ENCODE data around the gene CAV1. TPM values are rescaled to one million over a fixed set of nuclear protein-coding genes. Genes with fewer than 3 reads are reported as not detected.

Gene CAV1
- total RNA-seq, 2 experiments from 2014 or later, result not detected

DNA sequence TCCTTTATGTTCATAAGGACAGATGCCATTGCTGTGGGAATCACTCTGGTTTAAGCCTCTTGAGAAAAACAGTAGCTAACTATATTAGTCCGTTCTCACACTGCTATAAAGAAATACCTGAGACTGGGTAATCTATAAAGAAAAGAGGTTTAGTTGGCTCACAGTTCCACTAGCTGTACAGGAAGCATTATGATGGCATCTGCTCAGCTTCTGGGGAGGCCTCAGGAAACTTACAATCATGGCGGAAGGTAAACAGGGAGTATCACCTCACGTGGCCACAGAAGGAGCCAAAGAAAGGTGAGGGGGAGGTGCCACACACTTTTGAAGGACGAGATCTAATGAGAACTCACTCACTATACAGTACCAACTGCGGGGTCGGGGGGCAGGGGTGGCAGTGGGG is 28.2 kb upstream of the CAV1 start:
- no peaks in the 10 kb centered on the region for H3K9me3 Mint-ChIP-seq
- peaks cover 54% of the 10 kb centered on the region for H3K27me3 Mint-ChIP-seq
- no peak for DNase-seq
- POLR2A ChIA-PET, result no interaction called here
- CTCF ChIA-PET, result interaction anchor here (2.6 kb wide), 1 partner anchor 29 kb away, joined by 6 read pairs; no protein-coding TSS in a partner anchor
- H3K36me3 Mint-ChIP-seq (ENCODE audit: low read depth), result no peaks in the 10 kb centered on the region
- no peak overlapping the region for H3K4me3 Mint-ChIP-seq
- H3K27ac Mint-ChIP-seq, result no peak overlapping the region
- peaks cover 12% of the 10 kb centered on the region for H3K4me1 Mint-ChIP-seq

DNA sequence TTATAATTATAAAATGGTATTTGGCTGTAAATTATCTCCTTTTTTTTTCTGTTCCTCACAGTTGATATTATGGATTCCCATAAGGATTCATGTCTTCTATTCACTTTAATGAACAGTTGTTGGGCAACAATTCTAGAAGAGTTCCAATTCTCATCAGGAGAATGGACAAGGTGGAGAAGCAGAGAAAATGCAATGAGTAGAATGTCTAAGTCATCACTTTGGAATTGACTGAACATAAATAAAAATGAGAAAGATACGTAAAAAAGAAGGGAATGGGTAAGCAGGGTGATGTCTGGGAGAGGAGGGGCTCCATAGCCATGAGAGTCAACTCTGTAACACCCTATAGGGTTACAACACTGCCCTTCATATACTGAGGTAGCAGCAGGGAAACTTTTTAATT is 27.1 kb upstream of the CAV1 start:
- DNase-seq, result no peak
- CTCF ChIA-PET, result interaction anchor here (0.9 kb wide), 1 partner anchor 8 kb away, joined by 3 read pairs; no protein-coding TSS in a partner anchor
- H3K4me3 Mint-ChIP-seq, result no peak overlapping the region
- no peaks in the 10 kb centered on the region for H3K9me3 Mint-ChIP-seq
- no peak overlapping the region for H3K27ac Mint-ChIP-seq
- POLR2A ChIA-PET, result no interaction called here
- H3K4me1 Mint-ChIP-seq, result peaks cover 12% of the 10 kb centered on the region
- peaks cover 52% of the 10 kb centered on the region for H3K27me3 Mint-ChIP-seq
- no peaks in the 10 kb centered on the region for H3K36me3 Mint-ChIP-seq (ENCODE audit: low read depth)

DNA sequence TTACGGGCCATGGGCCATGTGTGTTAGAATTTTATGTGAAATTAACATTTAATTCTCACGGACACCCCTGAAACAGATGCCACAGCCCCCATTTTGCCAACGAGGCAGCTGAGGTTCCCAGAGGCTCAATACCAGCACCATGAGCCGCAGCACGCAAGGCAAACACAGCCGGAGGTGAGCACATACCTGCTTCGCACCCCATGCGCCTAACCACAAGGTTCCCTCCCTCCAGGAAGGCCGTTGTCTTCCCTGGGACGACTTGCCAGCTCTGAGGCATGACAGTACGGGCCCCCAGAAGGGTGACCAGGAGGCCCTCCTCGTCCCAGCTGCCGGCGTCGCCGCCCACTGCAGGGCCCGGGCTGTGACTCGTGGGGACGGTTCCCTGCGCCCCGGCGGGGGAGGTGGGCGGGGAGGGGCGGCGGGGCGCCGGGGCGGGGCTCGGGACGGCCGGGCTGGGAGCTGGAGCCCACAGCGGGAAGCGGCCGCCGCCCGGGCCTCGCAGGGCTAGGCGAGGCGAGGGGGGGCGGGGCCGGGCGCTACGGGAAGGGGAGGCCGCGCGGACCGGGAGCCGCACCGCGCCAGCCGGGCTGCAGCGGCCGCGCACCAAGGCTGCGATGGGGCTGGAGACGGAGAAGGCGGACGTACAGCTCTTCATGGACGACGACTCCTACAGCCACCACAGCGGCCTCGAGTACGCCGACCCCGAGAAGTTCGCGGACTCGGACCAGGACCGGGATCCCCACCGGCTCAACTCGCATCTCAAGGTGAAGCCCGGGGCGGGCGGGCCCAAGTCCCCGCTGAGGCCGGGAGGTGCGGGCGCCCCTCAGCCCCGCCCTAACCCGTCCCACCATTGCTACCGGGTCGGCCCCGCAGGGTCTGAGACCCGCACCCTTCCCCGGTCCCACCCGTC is 25.4 kb upstream of the CAV1 start, which contains the start of gene CAV2:
Gene CAV2 (plus strand): TSS at position 571 of the 910 bp plus-strand sequence. CDS start 44 bp downstream, at position 615.
- no peak within 1 kb of the TSS for H3K27ac Mint-ChIP-seq
- peaks cover 59% of the 10 kb centered on the region for H3K27me3 Mint-ChIP-seq
- H3K9me3 Mint-ChIP-seq, result no peaks in the 10 kb centered on the region
- H3K4me1 Mint-ChIP-seq, result peaks cover 12% of the 10 kb centered on the region
- ChIA-PET POLR2A (no interaction called here), CTCF (no interaction called here)
- no peaks in the 10 kb centered on the region for H3K36me3 Mint-ChIP-seq (ENCODE audit: low read depth)
- DNase-seq, result no peak
- H3K4me3 Mint-ChIP-seq, result peak within 1 kb of the TSS; percentile 39

DNA sequence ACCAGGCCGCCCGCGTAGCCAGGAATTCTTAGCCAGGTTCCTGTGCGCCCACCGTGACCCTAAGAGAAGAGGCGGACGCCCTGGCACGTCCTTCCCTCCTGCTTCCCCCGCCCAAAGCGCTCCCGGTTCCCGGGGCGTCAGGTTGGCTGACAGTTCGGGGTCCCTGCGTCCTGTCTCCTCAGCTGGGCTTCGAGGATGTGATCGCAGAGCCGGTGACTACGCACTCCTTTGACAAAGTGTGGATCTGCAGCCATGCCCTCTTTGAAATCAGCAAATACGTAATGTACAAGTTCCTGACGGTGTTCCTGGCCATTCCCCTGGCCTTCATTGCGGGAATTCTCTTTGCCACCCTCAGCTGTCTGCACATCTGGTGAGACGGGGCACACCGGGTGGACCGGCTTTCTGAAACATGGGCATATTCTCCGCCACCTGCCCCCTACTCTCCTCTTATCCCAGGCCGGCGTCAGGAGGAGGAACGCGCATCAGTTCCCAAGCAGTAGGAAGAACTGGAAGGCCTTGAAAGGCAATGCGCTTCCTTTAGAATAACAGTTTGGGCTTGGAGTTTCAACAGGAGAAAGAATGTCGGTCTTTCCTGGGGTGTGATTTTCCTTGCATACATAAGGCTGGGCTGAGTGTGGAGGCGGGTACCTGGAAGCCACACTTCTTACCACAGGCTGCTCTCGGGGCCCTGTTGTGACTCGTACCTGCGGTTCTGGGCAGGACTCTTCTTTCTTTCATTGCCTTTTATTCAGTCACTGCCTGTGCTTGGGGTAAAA is 24.6 kb upstream of the CAV1 start:
- H3K27ac Mint-ChIP-seq, result no peak overlapping the region
- peaks cover 63% of the 10 kb centered on the region for H3K27me3 Mint-ChIP-seq
- peak overlapping the region; percentile 39 for H3K4me3 Mint-ChIP-seq
- H3K36me3 Mint-ChIP-seq (ENCODE audit: low read depth), result no peaks in the 10 kb centered on the region
- peaks cover 12% of the 10 kb centered on the region for H3K4me1 Mint-ChIP-seq
- DNase-seq, result peak; percentile 33
- POLR2A ChIA-PET, result no interaction called here
- CTCF ChIA-PET, result no interaction called here
- no peaks in the 10 kb centered on the region for H3K9me3 Mint-ChIP-seq

DNA sequence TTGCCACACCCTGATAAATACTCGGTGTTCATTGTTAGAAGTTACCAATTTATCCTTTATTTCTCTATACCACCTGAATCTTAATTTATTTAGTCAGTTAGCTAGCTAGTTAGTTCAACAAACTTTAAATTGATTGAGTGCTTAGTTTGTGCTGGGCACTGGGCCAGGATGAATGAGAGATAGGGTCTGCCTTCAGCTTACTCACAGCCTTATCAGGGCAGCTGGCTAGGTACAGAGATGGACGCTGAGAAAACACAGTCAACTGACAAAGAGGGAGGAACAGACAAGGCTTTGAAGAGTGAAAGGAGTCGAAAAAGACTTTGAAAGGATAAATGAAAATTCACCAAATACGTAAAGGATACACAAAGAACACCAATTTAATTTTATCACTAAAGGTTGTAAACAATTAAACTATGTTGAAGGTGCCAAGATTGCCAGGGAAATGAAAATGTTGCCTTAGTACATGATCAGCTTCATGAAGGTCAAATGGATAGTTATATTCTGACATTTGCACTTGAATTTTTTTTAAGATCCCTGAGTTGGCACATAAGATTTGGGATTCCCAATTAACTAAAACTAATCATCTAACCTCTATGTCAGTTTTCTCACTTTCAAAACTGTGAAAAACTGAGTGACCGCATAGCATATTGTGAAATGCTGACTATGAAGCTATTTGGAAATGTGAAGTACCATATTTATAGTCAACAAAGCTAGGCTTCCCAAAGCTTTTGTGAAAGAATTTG is 23.2 kb upstream of the CAV1 start:
- Mint-ChIP-seq H3K4me1 (peaks cover 12% of the 10 kb centered on the region), H3K27ac (no peak overlapping the region), H3K4me3 (no peak overlapping the region), H3K27me3 (peaks cover 64% of the 10 kb centered on the region), H3K9me3 (no peaks in the 10 kb centered on the region), H3K36me3 (ENCODE audit: low read depth) (no peaks in the 10 kb centered on the region)
- ChIA-PET CTCF (interaction anchor here (1.0 kb wide), 1 partner anchor 25 kb away, joined by 3 read pairs; no protein-coding TSS in a partner anchor), POLR2A (no interaction called here)
- DNase-seq, result no peak

DNA sequence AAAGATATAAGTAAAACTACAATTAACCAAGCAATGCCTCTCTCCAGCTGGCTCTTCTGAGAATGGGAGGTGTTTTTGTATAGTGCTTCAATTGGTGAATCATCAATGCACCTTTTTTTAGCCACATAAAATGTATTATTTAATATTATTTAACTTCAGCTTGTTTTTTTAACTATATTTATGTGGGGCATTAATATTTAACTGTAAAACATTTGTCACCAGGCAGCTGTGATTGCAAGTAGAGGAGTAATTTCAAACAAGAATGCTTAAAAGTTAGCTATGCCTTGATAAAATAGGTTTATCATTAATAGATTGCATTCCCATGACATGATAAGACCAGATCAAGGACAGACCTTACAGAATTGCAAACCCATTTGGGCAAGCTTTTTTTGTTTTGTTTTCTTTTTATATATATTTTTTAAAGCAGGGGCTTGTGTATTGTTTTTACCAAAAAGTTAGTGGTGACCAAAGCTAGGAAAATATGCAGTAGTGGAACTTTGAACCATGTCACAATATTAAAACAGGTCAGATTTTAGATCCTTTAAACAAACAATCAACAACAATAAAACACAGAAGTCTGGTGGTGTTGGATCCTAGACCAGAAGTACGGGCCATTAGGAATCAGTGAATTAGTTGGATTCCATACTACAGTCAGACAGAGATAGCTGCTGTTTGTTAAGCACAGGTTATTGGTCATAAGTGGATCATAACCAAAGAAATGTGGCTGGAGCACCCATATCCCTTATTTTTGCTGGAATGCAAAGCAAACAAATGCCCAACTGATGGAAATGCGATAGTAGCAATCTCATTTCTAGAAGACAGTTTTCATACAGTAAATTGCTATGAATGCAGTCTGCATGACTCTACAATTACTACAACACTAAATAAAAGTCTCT is 22.4 kb upstream of the CAV1 start:
- Mint-ChIP-seq H3K4me1 (peaks cover 12% of the 10 kb centered on the region), H3K4me3 (no peak overlapping the region), H3K9me3 (no peaks in the 10 kb centered on the region), H3K36me3 (ENCODE audit: low read depth) (no peaks in the 10 kb centered on the region), H3K27ac (no peak overlapping the region), H3K27me3 (peaks cover 59% of the 10 kb centered on the region)
- ChIA-PET POLR2A (no interaction called here), CTCF (interaction anchor here (0.6 to 1.0 kb wide), 2 partner anchors 17 to 24 kb away, joined by 3 read pairs; no protein-coding TSS in a partner anchor)
- DNase-seq, result no peak

DNA sequence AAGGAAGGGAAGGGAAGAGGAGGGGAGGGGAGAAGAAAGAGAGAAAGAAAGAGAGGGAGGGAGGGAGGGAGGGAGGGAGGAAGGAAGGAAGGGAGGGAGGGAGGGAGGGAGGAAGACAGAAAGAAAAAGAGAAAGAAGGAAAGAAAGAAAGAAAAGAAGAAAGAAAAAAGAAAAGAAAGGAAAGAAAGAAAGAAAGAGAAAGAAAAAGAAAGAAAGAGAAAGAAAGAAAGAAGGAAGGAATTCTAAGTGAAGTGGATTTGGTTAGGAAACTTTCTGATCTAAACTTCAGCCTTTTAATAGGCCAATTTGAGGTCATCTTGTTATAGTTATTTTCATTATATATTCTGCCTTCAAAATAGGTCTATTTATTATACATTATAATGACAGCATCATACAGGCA is 21.0 kb upstream of the CAV1 start:
- Mint-ChIP-seq H3K4me1 (peaks cover 12% of the 10 kb centered on the region), H3K9me3 (no peaks in the 10 kb centered on the region), H3K4me3 (no peak overlapping the region), H3K27ac (no peak overlapping the region), H3K27me3 (peaks cover 50% of the 10 kb centered on the region), H3K36me3 (ENCODE audit: low read depth) (no peaks in the 10 kb centered on the region)
- ChIA-PET POLR2A (no interaction called here), CTCF (no interaction called here)
- no peak for DNase-seq

DNA sequence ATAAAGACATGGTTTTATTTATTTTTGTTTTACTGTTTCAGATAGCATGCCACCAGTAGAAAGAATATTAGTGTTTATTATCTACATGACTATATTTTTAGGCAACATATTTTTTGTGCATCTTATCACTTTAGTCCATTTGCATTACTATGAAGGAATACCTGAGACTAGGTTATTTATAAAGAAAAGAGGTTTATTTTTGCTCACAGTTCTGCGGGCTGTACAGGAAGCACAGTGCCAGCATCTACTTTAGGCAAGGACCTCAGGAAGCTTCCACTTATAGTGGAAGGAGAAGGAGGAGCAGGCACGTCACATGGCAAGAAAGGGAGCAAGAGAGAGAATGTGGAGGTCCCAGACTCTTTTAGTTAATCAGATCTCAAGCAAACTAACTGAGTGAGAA is 19.6 kb upstream of the CAV1 start:
- H3K27ac Mint-ChIP-seq, result no peak overlapping the region
- H3K4me1 Mint-ChIP-seq, result peaks cover 7% of the 10 kb centered on the region
- no peak overlapping the region for H3K4me3 Mint-ChIP-seq
- H3K27me3 Mint-ChIP-seq, result peaks cover 51% of the 10 kb centered on the region
- ChIA-PET CTCF (no interaction called here), POLR2A (no interaction called here)
- no peaks in the 10 kb centered on the region for H3K9me3 Mint-ChIP-seq
- DNase-seq, result no peak
- H3K36me3 Mint-ChIP-seq (ENCODE audit: low read depth), result no peaks in the 10 kb centered on the region

DNA sequence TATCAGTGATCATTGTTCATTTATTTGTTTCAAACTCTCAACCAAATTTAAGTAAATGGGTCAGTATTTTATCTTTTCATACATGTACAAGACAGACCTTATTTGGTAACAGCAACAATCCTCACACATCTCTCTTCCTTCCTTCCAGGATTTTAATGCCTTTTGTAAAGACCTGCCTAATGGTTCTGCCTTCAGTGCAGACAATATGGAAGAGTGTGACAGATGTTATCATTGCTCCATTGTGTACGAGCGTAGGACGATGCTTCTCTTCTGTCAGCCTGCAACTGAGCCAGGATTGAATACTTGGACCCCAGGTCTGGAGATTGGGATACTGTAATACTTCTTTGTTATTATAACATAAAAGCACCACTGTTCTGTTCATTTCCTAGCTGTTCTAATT is 19.0 kb upstream of the CAV1 start:
- H3K4me1 Mint-ChIP-seq, result peaks cover 1% of the 10 kb centered on the region
- ChIA-PET CTCF (no interaction called here), POLR2A (no interaction called here)
- no peak overlapping the region for H3K4me3 Mint-ChIP-seq
- H3K9me3 Mint-ChIP-seq, result no peaks in the 10 kb centered on the region
- H3K27ac Mint-ChIP-seq, result no peak overlapping the region
- DNase-seq, result no peak
- peaks cover 45% of the 10 kb centered on the region for H3K27me3 Mint-ChIP-seq
- no peaks in the 10 kb centered on the region for H3K36me3 Mint-ChIP-seq (ENCODE audit: low read depth)

DNA sequence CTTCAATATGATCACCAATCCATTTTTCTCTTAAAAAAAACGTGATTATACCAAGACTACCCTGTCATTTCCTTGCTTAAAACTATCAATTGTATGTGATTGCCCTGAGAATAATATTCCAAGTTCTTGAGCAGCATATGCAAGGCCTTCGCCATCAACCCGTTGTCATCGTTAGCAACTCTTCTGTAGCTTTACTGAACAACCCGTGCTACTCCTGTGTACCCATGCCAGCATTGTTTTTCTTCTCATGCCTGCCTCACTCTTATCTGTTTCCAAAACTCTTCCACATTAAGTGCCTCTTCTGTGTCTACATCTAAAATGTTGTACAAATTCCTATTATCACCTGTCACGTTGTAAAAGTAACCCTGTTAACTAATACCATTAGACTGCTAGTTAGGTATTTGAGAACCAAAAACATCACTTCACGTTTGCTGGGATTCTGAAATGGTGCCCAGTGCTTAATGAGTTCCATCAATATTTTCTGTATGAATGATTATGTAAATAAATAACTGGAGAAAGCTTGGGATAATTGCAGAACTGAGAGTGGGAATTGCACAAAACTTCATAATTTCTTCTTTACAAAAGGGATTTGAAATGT is 14.8 kb upstream of the CAV1 start:
- Mint-ChIP-seq H3K9me3 (no peaks in the 10 kb centered on the region), H3K4me3 (no peak overlapping the region), H3K27ac (no peak overlapping the region), H3K27me3 (peaks cover 36% of the 10 kb centered on the region), H3K36me3 (ENCODE audit: low read depth) (no peaks in the 10 kb centered on the region), H3K4me1 (peaks cover 14% of the 10 kb centered on the region)
- DNase-seq, result no peak
- ChIA-PET CTCF (no interaction called here), POLR2A (no interaction called here)

DNA sequence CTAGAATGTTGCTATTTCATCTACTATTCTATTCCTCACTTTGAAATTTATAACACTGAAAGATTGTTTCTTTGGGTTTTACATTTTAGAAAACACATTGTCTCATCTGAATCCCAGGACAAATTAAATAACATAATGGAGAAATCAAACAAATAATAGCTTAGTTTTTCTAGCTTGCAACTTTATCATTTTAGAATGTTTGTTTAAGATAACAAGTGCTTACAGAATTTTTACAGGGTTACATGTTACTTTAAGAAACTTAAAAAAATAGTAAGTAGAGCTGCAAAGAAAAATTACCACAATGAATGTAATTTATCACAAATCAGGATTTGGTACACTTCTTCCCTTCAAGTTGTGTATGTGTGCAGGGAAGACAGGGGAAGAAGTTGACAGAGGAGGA is 14.0 kb upstream of the CAV1 start:
- POLR2A ChIA-PET, result no interaction called here
- Mint-ChIP-seq H3K4me1 (peaks cover 14% of the 10 kb centered on the region), H3K27me3 (peaks cover 36% of the 10 kb centered on the region), H3K36me3 (ENCODE audit: low read depth) (no peaks in the 10 kb centered on the region), H3K9me3 (no peaks in the 10 kb centered on the region), H3K4me3 (no peak overlapping the region), H3K27ac (no peak overlapping the region)
- CTCF ChIA-PET, result interaction anchor here (1.9 kb wide), 1 partner anchor 15 kb away, joined by 6 read pairs; the partner anchor contains the start of gene CAV1
- no peak for DNase-seq

All from activated CD4-positive, alpha-beta T cell treated with anti-CD3 and anti-CD28 coated beads, Interleukin-2, amount 10 ng/mL, durations not matched to agents 7 days and 5 days (primary cell).